Peyer's patch (tissue), 4 donors: ENCODE data around the gene BBS9. TPM values are rescaled to one million over a fixed set of nuclear protein-coding genes. Genes with fewer than 3 reads are reported as not detected.

Experiments
- DNase-seq, 3 donors: peaks; one replicate each; pipeline ENCODE4 v3.0.0-alpha.2; 2017 to 2019
- H3K27ac ChIP-seq, 4 donors: fragments of 200-600 bp; sonication (generic); one replicate each; pipeline ENCODE4 v1.5.1; 2016 to 2019
- H3K27me3 ChIP-seq, 2 donors: fragments of 200-600 bp; sonication (generic); one replicate each; pipeline ENCODE4 v1.5.1; 2019
- H3K36me3 ChIP-seq, 3 donors: fragments of 200-600 bp; sonication (generic); one replicate each; pipeline ENCODE4 v1.5.1; 2016 to 2019
- H3K4me1 ChIP-seq, 4 donors: fragments of 200-600 bp; sonication (generic); one replicate each; pipeline ENCODE4 v1.5.1; 2016 to 2019
- H3K4me3 ChIP-seq, 4 donors: fragments of 200-600 bp; sonication (generic); 1 replicate in 3 of 4; 2 replicates in 1 of 4; pipeline ENCODE4 v1.5.1; 2016 to 2019; ENCODE audit warnings: mild to moderate bottlenecking in 1 of 4
- H3K9me3 ChIP-seq, 4 donors: fragments of 200-600 bp; sonication (generic); one replicate each; pipeline ENCODE4 v1.5.1; 2016 to 2019; ENCODE audit warnings: mild to moderate bottlenecking in 1 of 4
- POLR2A ChIP-seq, 2 donors: fragments of 450-650 bp; IDR thresholded peaks; one replicate each; pipeline ENCODE4 v1.5.1; 2017; ENCODE audit warnings: antibody characterized with exemption in 2 of 2, mild to moderate bottlenecking in 2 of 2, moderate library complexity in 2 of 2
- total RNA-seq, 4 donors: library from RNA; depleted of rRNA; stranded (reverse); fragments of >200 nt; gene quantifications; one replicate each; pipeline ENCODE4 v1.1.0, GENCODE V29; 2016
- TF ChIP-seq, protein P1 (sequence below), 6 experiments: fragments of 450-650 bp in 4 of 6; fragments of 200-600 bp in 2 of 6; sonication (generic) in 1 of 6; IDR thresholded peaks; one replicate each; pipeline ENCODE4 v1.5.1; 2017 to 2019; ENCODE audit warnings: antibody characterized with exemption in 6 of 6, mild to moderate bottlenecking in 3 of 6, moderate library complexity in 1 of 6

Gene BBS9
- total RNA-seq, 4 donors from 2014 or later, result 10.9 to 51.2 (median 19.4) TPM

DNA sequence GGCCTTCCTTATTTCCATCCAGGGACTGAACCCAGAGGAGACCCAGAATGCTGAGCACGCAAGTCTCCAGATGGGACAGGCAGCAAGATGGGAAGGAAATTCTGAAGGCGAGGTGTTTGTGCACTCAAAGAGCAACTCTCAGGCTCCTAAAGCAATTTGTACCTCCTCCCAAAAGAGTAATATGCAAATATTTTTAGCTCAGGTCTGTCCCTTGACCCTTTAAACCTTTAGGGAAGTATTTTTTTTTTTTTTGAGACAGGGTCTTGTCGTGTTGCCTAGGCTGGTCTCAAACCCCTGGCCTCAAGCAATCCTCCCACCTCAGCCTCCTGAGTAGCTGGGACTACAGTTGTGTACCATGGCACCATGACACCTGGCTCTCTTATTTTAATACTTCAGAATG lies 28.6 kb upstream of the BBS9 start:
- Histone ChIP-seq H3K4me3 (no peak overlapping the region), H3K36me3 (peaks cover 0 to 68% (median 0%) of the 10 kb centered on the region in 3 donors), H3K27me3 (no peaks in the 10 kb centered on the region), H3K4me1 (peaks cover 0 to 9% (median 0%) of the 10 kb centered on the region in 4 donors), H3K9me3 (no peaks in the 10 kb centered on the region), H3K27ac (peak overlapping the region in 1 of 4 donors; percentile 70)
- TF ChIP-seq, protein P1, sequence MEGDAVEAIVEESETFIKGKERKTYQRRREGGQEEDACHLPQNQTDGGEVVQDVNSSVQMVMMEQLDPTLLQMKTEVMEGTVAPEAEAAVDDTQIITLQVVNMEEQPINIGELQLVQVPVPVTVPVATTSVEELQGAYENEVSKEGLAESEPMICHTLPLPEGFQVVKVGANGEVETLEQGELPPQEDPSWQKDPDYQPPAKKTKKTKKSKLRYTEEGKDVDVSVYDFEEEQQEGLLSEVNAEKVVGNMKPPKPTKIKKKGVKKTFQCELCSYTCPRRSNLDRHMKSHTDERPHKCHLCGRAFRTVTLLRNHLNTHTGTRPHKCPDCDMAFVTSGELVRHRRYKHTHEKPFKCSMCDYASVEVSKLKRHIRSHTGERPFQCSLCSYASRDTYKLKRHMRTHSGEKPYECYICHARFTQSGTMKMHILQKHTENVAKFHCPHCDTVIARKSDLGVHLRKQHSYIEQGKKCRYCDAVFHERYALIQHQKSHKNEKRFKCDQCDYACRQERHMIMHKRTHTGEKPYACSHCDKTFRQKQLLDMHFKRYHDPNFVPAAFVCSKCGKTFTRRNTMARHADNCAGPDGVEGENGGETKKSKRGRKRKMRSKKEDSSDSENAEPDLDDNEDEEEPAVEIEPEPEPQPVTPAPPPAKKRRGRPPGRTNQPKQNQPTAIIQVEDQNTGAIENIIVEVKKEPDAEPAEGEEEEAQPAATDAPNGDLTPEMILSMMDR (IDR thresholded peaks at IDR 0.05), result no peak
- TF ChIP-seq POLR2A (IDR thresholded peaks at IDR 0.05), result no peak
- DNase-seq, result no peak

DNA sequence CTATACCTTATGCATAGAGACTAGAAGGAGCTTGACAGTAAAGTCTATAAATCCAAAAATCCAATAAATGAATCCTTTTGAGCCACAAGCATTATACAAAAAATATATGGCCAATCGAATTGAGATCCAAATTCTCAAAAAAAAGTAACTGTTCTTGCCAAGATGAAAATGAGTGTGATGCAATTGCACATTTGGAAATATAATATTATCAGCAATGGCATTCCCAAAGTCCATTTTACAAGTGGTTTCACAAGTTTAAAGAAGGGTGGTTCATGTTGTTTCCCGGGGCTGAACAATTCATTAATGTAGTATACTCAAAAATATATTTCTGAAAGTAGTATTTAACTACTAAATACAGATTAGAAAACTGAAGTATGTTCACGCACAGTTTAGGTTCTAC lies 27.5 kb upstream of the BBS9 start:
- TF ChIP-seq, protein P1 (IDR thresholded peaks at IDR 0.05), result no peak
- TF ChIP-seq POLR2A (IDR thresholded peaks at IDR 0.05), result no peak
- no peaks in the 10 kb centered on the region for H3K9me3 ChIP-seq
- no peak overlapping the region for H3K4me3 ChIP-seq
- H3K27me3 ChIP-seq, result no peaks in the 10 kb centered on the region
- H3K27ac ChIP-seq, result no peak overlapping the region
- no peak for DNase-seq
- H3K36me3 ChIP-seq, result peaks cover 0 to 56% (median 0%) of the 10 kb centered on the region in 3 donors
- H3K4me1 ChIP-seq, result peaks cover 0 to 9% (median 1%) of the 10 kb centered on the region in 4 donors

DNA sequence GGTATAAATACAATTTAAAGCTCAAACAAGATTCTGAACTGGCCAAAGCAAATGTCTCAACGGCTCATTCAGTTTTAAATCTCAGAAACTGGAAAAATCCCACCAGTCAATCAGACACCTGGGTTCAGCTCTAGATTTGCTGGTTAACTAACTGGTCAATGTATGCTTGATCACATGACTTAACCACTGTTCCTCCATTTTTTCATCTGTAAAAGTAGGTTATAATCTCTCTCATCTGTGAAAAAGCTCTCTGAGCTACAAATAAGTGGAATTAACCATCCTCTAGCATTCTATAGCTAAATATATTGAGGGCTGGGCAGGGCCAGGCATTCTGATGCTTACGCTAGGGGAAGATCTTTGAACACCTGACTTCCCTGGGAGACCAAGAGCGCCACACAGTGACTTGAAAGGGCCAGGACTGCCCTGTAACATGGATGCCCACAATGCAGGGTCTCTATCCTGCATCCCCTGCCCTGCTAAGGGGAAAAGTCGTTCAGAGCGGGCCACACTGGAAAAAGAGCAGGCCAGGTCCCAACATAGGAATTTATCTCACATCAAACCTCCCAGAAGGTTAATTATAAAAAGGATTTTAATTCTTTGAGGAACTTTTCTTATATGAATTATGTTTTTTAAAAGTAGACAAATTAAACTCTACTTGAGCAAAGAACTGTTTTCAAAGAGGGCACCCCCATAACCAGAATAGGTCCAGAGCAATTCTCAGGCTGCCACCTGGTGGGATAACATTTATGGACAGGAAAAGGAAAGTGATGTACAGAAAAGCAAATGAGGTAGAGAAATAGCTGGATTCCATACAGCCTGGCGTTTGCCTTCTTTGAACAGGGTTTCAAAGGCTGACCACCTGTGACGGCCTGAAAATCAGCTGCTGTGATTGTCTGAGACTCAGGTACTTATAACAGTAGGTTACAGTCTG lies 22.0 kb upstream of the BBS9 start:
- TF ChIP-seq POLR2A (IDR thresholded peaks at IDR 0.05), result no peak
- TF ChIP-seq, protein P1 (IDR thresholded peaks at IDR 0.05), result peak in 5 of 6 experiments; percentile 7 to 54 (median 17)
- peak overlapping the region in 1 of 4 donors; percentile 100 for H3K4me3 ChIP-seq
- peak in 2 of 3 donors; percentile 51 to 78 for DNase-seq
- peaks cover 0 to 24% (median 7%) of the 10 kb centered on the region in 4 donors for H3K4me1 ChIP-seq
- H3K27ac ChIP-seq, result peak overlapping the region in 1 of 4 donors; percentile 88
- H3K36me3 ChIP-seq, result peaks cover 0 to 14% (median 0%) of the 10 kb centered on the region in 3 donors
- H3K9me3 ChIP-seq, result no peaks in the 10 kb centered on the region
- H3K27me3 ChIP-seq, result no peaks in the 10 kb centered on the region

DNA sequence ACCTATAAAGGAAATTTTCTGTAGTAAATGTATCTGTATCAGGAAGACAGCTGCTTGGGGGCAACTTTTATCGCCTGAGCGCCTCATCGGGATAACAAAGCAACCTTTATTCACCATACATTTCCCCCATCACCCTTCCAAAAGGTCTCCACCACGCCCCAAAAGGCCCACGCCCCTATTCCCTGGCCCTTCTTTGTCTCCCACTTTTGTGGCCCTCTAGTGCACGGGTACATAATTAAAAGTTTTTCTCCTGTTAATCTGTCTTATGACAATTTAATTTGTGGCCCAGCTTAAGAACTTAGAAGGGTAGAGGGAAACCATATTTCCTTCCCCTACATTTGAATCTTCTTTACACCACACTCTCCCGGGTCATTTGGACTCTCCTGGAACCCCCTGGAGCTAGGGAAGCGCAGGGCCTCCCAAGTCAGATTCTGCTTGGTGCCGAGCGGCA lies 20.8 kb upstream of the BBS9 start:
- TF ChIP-seq, protein P1 (IDR thresholded peaks at IDR 0.05), result no peak
- no peak for TF ChIP-seq POLR2A (IDR thresholded peaks at IDR 0.05)
- no peak for DNase-seq
- Histone ChIP-seq H3K9me3 (no peaks in the 10 kb centered on the region), H3K27me3 (no peaks in the 10 kb centered on the region), H3K36me3 (peaks cover 0 to 2% (median 0%) of the 10 kb centered on the region in 3 donors), H3K4me1 (peaks cover 0 to 24% (median 7%) of the 10 kb centered on the region in 4 donors), H3K4me3 (peak overlapping the region; percentile 95 to 100 (median 98)), H3K27ac (peak overlapping the region; percentile 72 to 88 (median 84))

DNA sequence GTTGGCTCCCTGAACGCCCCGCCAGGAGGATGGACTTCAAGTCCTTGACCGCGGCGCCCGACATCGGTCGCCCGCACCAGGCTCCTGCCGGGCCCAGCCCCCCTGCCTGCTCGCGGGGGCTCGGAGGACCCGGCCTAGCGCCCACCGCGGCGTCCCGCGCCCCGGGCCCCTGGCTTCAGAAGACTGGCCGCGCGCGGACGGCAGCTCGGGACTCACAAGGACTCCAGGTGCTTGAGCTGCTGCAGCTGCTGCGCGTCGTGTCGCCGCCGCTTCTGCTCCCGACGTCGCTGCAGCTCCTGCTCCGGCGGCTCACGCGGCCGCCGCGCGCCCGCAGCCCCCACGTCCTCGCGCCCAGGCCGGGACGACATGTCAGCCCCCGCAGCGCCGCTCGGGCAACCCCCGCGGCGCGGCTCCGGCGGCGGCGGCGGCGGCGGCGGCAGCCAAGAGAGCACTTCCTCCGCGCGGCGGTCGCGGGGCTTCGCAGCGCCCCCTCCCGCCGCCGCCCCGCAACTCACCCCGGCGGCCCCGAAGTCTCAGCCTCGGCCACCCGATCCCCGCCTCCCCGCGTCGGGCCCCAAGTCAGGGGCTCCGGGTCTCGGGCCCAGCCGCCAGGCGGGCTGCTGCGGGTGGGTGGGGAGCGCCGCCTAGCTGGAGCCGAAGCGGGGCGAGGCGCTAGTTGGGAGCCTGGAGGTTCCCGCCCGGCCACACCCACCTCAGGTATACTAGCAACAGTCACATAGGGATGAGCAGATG lies 20.2 kb upstream of the BBS9 start, which contains the start of gene RP9:
Gene RP9, minus strand, starts transcription at position 400 of the 753 bp plus-strand sequence. Its CDS starts 32 bp downstream, at position 368.
- Histone ChIP-seq H3K4me3 (peak within 1 kb of the TSS; percentile 95 to 100 (median 98)), H3K4me1 (peaks cover 0 to 24% (median 7%) of the 10 kb centered on the region in 4 donors), H3K36me3 (no peaks in the 10 kb centered on the region), H3K27me3 (no peaks in the 10 kb centered on the region), H3K27ac (peak within 1 kb of the TSS; percentile 72 to 88 (median 84)), H3K9me3 (no peaks in the 10 kb centered on the region)
- DNase-seq, result peak; percentile 71 to 83 (median 82)
- TF ChIP-seq POLR2A (IDR thresholded peaks at IDR 0.05), result peak in 1 of 2 donors; percentile 42
- TF ChIP-seq, protein P1 (IDR thresholded peaks at IDR 0.05), result peak; percentile 64 to 82 (median 68)
